GM18858 (cell line): ENCODE results near the gene GHRL.
"Not testable (repeated sequence)": the region's sequence is repeated elsewhere in the genome, so short reads cannot be mapped to it uniquely, and the experiment has no call there.

Experiments used
- ATAC-seq: cut with Tn5 transposase; IDR thresholded peaks from one replicate; pipeline ENCODE4 v1.9.1; 2021; ENCODE audit not compliant: unreplicated experiment

Gene GHRL

GRCh38 chr3:10300087-10300486, 7.3 kb upstream of the GHRL start:
- no peak for ATAC-seq

GRCh38 chr3:10299679-10300078, 6.9 kb upstream of the GHRL start:
- no peak for ATAC-seq

GRCh38 chr3:10299175-10299574, 6.4 kb upstream of the GHRL start:
- no peak for ATAC-seq

DNA sequence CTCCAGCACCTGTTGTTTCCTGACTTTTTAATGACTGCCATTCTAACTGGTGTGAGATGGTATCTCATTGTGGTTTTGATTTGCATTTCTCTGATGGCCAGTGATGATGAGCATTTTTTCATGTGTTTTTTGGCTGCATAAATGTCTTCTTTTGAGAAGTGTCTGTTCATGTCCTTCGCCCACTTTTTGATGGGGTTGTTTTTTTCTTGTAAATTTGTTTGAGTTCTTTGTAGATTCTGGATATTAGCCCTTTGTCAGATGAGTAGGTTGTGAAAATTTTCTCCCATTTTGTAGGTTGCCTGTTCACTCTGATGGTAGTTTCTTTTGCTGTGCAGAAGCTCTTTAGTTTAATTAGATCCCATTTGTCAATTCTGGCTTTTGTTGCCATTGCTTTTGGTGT, 5.3 kb upstream of the GHRL start:
- ATAC-seq = not testable (repeated sequence)

DNA sequence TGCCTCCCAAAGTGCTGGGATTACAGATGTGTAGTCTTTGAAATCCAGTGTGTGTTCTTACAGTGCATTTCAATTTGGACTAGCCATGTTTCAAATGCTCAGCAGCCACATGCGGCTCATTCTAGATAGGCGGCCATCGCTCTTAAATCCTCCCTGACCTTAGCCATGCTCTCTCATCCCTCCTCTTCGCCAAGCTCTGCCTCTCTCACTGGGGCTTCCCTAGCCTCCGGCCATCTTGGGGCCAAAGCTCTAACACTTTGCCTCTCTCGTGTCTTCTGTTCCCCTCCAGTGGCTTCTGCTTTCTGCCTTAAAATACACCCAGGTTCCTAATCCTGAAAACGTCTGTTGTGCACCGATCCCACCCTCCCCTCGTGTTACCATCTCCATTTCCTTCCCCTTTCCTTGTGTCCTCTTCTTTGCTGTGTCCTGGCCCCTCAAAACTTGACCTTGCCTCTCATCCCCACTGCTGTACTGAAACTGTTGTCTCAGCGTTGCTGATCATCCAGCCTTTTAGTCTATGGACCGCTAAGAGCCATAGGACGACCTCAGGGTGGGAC, 1.4 kb upstream of the GHRL start:
- ATAC-seq = no peak

DNA sequence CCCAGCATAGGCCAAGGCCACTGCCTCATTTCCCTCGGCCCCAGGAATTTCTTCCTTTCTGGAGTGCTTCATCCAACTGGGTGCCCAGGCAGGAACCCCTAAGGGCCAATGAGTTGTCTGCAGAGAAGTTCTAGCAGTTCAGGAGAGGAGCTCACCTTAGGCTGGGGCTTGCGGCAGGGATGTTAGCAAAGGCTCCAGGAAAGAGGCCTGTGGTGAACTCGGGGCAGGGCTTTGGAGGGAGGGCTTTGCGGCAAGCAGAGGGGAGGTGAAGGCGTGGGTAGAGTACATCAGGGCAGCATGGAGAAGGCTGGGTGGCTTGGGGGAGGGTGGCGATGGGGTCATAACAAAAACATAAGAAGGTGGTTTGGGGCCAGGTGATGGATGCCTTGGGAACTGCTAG, 1.1 kb downstream of the GHRL start:
- ATAC-seq = no peak

DNA sequence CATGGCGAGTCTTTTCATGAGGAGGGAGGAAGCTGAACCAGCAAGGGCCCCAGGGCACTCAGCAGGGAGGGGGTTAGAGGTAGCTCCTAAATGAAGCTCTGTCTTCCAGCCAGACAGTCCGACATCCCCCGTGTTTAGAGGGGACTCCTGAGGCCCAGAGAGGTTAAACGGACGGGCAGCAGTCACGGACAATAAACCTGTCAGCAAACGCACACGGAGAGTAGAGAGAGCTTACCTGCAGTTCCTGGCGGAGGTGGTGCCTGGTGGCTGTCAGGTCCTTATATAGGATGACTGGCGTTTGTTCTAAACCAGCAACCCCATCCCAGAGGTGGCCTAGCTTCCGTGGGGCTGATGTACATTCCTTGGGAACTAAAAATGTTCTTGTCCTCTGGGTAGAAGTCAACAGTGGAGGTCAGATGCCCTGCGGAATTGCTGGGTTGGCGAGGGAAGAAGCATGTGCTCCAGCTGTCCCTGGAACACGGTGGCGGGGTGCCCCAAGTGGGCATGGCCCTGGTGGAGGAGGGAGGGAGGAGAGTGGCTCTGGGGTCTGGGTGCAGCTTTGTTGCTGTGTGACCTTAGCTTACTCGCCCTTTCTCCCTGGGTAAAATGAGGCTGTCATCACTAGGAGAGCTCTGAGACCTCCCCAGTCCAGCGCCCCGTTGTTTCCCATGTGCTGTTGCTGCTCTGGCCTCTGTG, 2.1 kb downstream of the GHRL start:
- ATAC-seq = no peak

GRCh38 chr3:10289787-10290355, 2.9 kb downstream of the GHRL start:
- ATAC-seq = no peak

- no peak for ATAC-seq
These were observed 3.7 kb downstream of the GHRL start for GRCh38 chr3:10289077-10289476.

GRCh38 chr3:10288575-10288960, 4.2 kb downstream of the GHRL start:
- ATAC-seq = no peak

DNA sequence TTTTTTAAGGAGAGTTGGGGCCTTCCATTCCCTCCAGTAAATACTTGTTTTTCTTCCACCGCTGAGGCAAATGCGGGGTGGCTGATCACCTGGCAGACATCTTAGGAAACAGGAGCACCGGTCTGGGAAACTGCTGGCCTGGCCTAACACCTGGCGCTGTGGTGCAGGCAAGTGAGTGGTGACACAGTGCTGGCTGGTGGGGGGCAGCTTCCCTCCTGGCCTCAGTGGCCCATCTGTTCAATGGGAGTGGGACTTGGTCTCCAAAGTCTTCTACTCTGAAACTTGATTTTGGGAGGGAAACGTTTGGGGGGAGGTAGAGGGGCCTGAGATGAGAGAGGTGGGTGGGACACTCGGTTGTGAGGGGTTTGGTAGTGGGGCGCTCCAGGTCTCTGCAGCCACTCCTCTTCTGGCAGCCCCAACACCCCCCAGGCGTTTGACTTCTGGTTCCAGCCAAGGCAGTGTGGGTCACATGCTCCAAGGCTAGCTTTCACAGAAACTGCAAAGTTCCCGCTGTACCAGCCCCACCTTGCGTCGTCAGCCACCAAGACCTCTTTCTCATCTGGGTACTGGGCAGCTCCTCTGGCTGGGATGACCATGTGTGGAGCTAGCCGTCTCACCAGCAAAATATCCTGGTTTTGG, 4.7 kb downstream of the GHRL start:
- ATAC-seq = no peak

- no peak for ATAC-seq
These were observed 6.0 kb downstream of the GHRL start for GRCh38 chr3:10286596-10287295.

DNA sequence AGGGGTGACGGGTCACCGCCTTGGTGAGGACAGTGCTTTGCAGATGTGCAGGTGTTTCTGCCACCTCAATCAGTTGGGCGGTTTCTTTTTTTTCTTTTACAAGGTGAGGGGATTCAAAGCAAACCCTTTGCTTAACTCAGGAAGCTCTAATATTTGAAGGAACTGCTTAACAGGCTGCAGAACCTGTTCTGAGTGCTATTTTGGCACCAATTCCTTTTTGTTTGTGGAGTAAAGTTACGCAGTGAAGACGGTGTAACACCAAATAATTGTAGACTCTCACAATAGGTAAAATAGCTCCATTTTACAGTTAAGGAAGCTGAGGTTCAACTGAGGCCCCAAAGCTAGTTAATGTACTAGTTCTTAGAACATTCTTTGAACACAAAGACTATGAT, 6.6 kb downstream of the GHRL start:
- no peak for ATAC-seq

GRCh38 chr3:10285272-10286132, 7.2 kb downstream of the GHRL start:
- ATAC-seq = no peak

DNA sequence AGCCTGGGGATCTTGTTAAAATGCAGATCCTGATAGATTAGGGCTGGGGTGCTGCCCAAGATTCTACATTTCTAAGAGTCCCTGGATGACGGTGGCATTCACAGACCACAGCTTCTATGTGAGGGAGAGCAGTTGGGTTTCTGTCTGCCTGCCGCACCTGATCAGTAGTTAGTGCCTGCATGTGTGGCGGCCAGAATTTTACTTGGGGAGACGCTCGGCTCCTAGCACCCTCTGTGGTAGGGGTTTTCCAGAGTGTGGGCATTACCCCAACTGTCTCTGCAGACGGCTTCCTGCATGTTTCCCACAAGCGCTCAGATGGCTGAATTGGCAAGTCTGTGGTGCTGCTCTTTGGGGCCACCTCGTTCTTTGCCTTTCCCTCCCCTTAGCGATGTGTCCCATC, 8.3 kb downstream of the GHRL start:
- no peak for ATAC-seq

- ATAC-seq = no peak
These were observed 9.1 kb downstream of the GHRL start for GRCh38 chr3:10283638-10284037.

GRCh38 chr3:10281951-10282350, 10.8 kb downstream of the GHRL start:
- ATAC-seq = no peak

DNA sequence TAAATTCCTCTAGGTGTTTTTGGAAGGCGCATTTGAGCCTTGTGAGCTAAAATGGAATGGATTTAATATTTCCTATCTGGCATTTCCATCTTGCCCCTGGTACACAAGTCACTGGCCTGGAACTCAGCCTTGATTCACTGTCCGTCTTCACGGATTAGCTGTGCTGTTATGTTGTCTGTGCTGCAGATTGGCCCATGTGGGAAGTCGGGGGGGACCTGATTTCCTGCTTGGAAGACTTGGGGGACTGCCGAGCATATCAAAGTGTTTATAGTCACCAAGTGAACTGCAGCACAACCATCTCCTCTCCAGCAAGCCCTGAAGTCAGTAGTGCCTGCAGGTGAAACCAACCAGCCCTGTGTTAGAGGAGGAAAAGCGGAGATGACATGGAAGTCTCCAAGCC, 12.2 kb downstream of the GHRL start:
- no peak for ATAC-seq

DNA sequence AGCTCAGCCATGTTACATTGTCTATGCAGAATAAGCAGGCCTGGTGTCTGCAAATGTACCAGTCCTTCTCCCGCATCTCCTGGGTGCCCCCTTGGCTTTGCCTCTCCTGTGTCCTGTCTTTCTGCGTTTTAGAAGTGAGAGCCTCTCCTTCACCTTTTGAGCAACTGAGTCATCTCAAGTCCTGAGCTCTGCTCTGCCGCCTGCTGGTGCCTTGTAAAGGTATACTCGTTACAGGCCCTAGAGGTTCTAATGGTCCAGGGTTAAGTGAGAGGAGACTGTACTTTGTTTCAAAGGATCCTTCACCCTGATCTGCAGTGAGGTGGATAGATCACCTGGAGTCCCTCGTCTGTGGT, 12.6 kb downstream of the GHRL start:
- ATAC-seq = no peak

- no peak for ATAC-seq
These were observed 13.2 kb downstream of the GHRL start for GRCh38 chr3:10279384-10280176.
